ENCODE data around the gene RIN3.
"Not testable (repeated sequence)": the region's sequence is repeated elsewhere in the genome, so short reads cannot be mapped to it uniquely, and the experiment has no call there.

Gene RIN3

DNA sequence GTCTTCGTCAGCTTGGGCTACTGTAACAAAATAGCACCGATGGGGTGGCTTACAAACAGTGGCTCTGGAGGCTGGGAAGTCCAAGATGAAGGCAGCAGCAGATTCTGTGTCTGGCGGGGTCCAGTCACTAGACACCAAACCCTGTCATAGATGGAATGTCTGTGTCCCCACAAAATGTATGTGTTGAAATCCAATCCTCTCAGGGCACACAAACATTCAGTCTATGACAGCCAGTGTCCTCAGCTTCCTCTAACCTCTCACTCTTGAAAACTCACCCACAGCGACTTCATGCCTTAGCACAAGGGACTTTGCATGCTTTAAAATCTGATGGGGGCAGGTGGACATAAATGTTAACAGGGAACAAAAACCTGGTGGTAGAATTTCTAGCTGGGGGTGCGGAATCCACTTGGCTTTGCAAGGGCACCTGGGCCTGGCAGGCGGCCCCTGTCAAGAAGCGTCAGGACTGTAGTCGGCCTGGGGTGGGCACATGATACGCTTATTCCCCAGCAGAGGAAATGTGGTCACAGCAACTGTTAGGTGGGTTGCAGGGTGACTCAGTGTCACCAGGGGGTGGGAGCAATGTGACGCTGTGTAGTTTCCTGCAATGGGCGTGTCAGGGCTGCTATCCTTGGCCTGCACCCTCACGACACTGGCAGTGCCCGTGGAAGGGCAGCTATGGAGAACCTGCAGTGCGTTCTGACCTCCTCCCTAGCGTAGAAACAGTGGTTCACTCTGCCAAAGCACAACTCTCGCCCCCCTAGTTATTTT, 17.7 kb downstream of the RIN3 start:
- no peak for DNase-seq (ENCODE audit: low read depth)
- in situ Hi-C loops (cut with HindIII; ENCODE audit: low sequenced_read_pairs), result no loop called here
- H3K4me3 ChIP-seq (ENCODE audit: low read depth, low read length), result no peak overlapping the region
- no peak for TF ChIP-seq CTCF (IDR thresholded peaks at IDR 0.05; ENCODE audit: low read depth, low read length, missing control alignments)

- in situ Hi-C loops (cut with HindIII; ENCODE audit: low sequenced_read_pairs), result no loop called here
- DNase-seq (ENCODE audit: low read depth), result no peak
- no peak overlapping the region for H3K4me3 ChIP-seq (ENCODE audit: low read depth, low read length)
- no peak for TF ChIP-seq CTCF (IDR thresholded peaks at IDR 0.05; ENCODE audit: low read depth, low read length, missing control alignments)
Measured at GRCh38 chr14:92532490-92533163, 19.0 kb downstream of the RIN3 start.

DNA sequence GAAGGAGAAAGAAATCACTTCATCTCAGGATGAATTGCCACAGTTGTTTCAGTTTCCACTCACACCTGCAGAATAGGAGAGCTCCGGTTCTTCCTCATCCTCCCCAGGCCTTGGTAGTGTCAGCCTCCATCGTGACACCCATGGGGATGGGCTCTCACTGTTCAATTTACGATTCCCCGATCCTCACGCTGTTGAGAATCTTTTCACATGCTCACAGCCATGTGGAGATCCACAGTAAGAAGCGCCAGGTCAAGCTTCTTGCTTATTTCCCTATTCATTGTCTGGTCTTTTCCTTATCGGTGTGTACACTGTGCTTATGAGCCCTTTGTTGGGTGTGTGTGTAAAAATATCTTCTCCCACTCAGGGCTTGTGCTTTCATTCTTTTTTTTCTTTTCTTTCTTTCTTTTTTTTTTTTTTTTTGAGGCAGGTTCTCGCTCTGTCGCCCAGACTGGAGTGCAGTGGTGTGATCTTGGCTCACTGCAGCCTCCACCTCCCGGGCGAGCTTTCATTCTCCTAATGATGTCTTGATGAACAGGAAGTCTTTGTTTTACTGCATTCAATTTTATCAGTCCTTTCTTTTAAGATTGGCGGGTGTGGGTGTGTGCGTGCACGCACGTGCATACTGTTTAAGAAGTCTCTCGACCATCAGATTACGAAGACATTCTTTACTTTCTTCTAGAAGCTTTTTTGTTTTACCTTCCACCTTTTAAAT, 21.5 kb downstream of the RIN3 start:
- DNase-seq (ENCODE audit: low read depth), result no peak
- no peak for TF ChIP-seq CTCF (IDR thresholded peaks at IDR 0.05; ENCODE audit: low read depth, low read length, missing control alignments)
- H3K4me3 ChIP-seq (ENCODE audit: low read depth, low read length), result no peak overlapping the region
- in situ Hi-C loops (cut with HindIII; ENCODE audit: low sequenced_read_pairs), result no loop called here

GRCh38 chr14:92536231-92536630, 22.6 kb downstream of the RIN3 start:
- in situ Hi-C loops (cut with HindIII; ENCODE audit: low sequenced_read_pairs); DNase-seq (ENCODE audit: low read depth); H3K4me3 ChIP-seq (ENCODE audit: low read depth, low read length): not testable (repeated sequence)

- DNase-seq (ENCODE audit: low read depth), result no peak
- TF ChIP-seq CTCF (IDR thresholded peaks at IDR 0.05; ENCODE audit: low read depth, low read length, missing control alignments), result no peak
- H3K4me3 ChIP-seq (ENCODE audit: low read depth, low read length), result no peak overlapping the region
- in situ Hi-C loops (cut with HindIII; ENCODE audit: low sequenced_read_pairs), result no loop called here
Measured at GRCh38 chr14:92538412-92538985, 24.9 kb downstream of the RIN3 start.

GRCh38 chr14:92539419-92539818, 25.8 kb downstream of the RIN3 start:
- no peak for TF ChIP-seq CTCF (IDR thresholded peaks at IDR 0.05; ENCODE audit: low read depth, low read length, missing control alignments)
- no peak overlapping the region for H3K4me3 ChIP-seq (ENCODE audit: low read depth, low read length)
- DNase-seq (ENCODE audit: low read depth), result no peak
- in situ Hi-C loops (cut with HindIII; ENCODE audit: low sequenced_read_pairs), result no loop called here

All from astrocyte of the cerebellum (primary cell).